GM08714 (cell line): ENCODE data around the gene PLA2G5.

Experiments
- H3K4me3 ChIP-seq: fragments of 200-500 bp; sonication (Bioruptor generic); 2 replicates; pipeline ENCODE4 v1.5.1; 2014; ENCODE audit warnings: mild to moderate bottlenecking, low read length, inconsistent platforms
- ZNF274 ChIP-seq: IDR thresholded peaks from 2 replicates; pipeline ENCODE4 v1.6.1; 2012; ENCODE audit warnings: mild to moderate bottlenecking, low read depth, low read length

PLA2G5 gene

GRCh38 chr1:20090119-20090518, 20.1 kb downstream of the PLA2G5 start:
- TF ChIP-seq ZNF274, result no peak
- no peak overlapping the region for H3K4me3 ChIP-seq

GRCh38 chr1:20090641-20091040, 20.6 kb downstream of the PLA2G5 start:
- no peak for TF ChIP-seq ZNF274
- no peak overlapping the region for H3K4me3 ChIP-seq

GRCh38 chr1:20093303-20093702, 23.3 kb downstream of the PLA2G5 start:
- no peak for TF ChIP-seq ZNF274
- H3K4me3 ChIP-seq, result no peak overlapping the region

GRCh38 chr1:20093940-20094391, 24.0 kb downstream of the PLA2G5 start:
- H3K4me3 ChIP-seq, result no peak overlapping the region
- TF ChIP-seq ZNF274, result no peak

GRCh38 chr1:20095564-20096434, 25.8 kb downstream of the PLA2G5 start:
- no peak for TF ChIP-seq ZNF274
- no peak overlapping the region for H3K4me3 ChIP-seq

GRCh38 chr1:20096840-20097447, 26.9 kb downstream of the PLA2G5 start:
- TF ChIP-seq ZNF274, result no peak
- H3K4me3 ChIP-seq, result no peak overlapping the region

- no peak overlapping the region for H3K4me3 ChIP-seq
- TF ChIP-seq ZNF274, result no peak
Observed at GRCh38 chr1:20099533-20099932, 29.5 kb downstream of the PLA2G5 start.

- no peak for TF ChIP-seq ZNF274
- H3K4me3 ChIP-seq, result no peak overlapping the region
Observed at GRCh38 chr1:20100632-20101355, 30.8 kb downstream of the PLA2G5 start.

GRCh38 chr1:20102875-20103274, 32.9 kb downstream of the PLA2G5 start:
- no peak overlapping the region for H3K4me3 ChIP-seq
- no peak for TF ChIP-seq ZNF274

GRCh38 chr1:20105856-20106255, 35.9 kb downstream of the PLA2G5 start:
- TF ChIP-seq ZNF274, result no peak
- H3K4me3 ChIP-seq, result no peak overlapping the region

- TF ChIP-seq ZNF274, result no peak
- no peak overlapping the region for H3K4me3 ChIP-seq
Observed at GRCh38 chr1:20107351-20107750, 37.4 kb downstream of the PLA2G5 start.

- no peak for TF ChIP-seq ZNF274
- no peak overlapping the region for H3K4me3 ChIP-seq
Observed at GRCh38 chr1:20107796-20108195, 37.8 kb downstream of the PLA2G5 start.

GRCh38 chr1:20108366-20109123, 38.6 kb downstream of the PLA2G5 start:
- H3K4me3 ChIP-seq, result no peak overlapping the region
- no peak for TF ChIP-seq ZNF274
